Choroid plexus epithelial cell (primary cell): ENCODE data around the gene SH3PXD2A.

Experiments used
- DNase-seq: peaks from one replicate; pipeline ENCODE4 v3.0.0-alpha.2; 2010; ENCODE audit warnings: low read depth
- H3K4me3 ChIP-seq: 2 replicates; pipeline ENCODE4 v1.5.1; 2011; ENCODE audit warnings: low read depth, mild to moderate bottlenecking, control low read depth, low read length, moderate library complexity
- TF ChIP-seq, protein P1 (sequence below): conservative IDR thresholded peaks from 2 replicates; pipeline ENCODE4 v1.5.1; 2011; ENCODE audit warnings: low read depth, mild to moderate bottlenecking, control low read depth, inconsistent platforms, low read length, moderate library complexity

The SH3PXD2A gene

DNA sequence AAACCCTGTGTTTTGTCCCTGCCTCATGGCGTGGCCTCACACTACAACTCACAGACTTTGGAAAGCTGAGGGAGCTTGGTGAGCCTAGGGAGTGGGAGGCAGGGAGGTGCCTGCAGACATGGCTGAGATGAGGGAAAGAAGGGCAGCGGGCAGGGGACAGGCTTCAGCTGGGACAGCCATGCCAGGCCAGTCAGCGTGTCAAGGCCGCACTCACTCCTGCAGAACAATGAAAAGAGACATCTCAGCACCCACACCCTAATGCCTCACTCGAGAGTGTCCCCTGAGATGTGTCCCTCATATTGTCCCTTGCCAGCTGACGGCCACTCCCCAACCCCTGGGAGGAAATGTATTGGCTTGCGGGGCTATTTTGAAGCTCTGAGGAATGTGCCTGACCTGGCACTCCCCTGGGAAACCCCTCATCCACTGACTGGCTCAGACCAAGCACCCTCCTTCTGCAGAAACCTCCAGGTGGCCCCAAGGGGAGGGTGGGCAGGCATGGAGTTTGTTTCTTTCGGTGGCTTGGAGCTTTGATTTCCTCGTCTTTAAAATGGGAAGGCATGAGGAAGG, 31.6 kb downstream of the SH3PXD2A start:
- TF ChIP-seq, protein P1, sequence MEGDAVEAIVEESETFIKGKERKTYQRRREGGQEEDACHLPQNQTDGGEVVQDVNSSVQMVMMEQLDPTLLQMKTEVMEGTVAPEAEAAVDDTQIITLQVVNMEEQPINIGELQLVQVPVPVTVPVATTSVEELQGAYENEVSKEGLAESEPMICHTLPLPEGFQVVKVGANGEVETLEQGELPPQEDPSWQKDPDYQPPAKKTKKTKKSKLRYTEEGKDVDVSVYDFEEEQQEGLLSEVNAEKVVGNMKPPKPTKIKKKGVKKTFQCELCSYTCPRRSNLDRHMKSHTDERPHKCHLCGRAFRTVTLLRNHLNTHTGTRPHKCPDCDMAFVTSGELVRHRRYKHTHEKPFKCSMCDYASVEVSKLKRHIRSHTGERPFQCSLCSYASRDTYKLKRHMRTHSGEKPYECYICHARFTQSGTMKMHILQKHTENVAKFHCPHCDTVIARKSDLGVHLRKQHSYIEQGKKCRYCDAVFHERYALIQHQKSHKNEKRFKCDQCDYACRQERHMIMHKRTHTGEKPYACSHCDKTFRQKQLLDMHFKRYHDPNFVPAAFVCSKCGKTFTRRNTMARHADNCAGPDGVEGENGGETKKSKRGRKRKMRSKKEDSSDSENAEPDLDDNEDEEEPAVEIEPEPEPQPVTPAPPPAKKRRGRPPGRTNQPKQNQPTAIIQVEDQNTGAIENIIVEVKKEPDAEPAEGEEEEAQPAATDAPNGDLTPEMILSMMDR: no peak
- H3K4me3 ChIP-seq: no peak overlapping the region
- no peak for DNase-seq

DNA sequence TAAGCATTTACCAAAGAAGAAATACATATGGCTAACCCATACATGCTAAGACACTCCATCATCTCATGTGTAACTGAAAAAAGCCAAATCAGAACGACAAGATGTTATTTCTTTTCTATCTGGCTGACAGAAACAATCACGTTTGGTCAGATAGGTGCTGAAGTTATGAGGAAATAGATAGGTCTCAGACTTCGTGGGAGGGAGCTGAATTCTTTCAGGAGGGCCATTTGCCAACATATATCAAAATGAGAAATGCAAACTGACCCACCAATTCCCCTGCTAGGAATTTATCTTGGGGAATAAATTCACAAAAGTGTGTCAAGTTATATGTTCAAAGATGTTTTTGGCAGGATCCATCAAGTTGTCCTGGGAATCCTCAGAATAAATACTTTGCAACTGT, 32.6 kb downstream of the SH3PXD2A start:
- TF ChIP-seq, protein P1: no peak
- no peak overlapping the region for H3K4me3 ChIP-seq
- DNase-seq: no peak

DNA sequence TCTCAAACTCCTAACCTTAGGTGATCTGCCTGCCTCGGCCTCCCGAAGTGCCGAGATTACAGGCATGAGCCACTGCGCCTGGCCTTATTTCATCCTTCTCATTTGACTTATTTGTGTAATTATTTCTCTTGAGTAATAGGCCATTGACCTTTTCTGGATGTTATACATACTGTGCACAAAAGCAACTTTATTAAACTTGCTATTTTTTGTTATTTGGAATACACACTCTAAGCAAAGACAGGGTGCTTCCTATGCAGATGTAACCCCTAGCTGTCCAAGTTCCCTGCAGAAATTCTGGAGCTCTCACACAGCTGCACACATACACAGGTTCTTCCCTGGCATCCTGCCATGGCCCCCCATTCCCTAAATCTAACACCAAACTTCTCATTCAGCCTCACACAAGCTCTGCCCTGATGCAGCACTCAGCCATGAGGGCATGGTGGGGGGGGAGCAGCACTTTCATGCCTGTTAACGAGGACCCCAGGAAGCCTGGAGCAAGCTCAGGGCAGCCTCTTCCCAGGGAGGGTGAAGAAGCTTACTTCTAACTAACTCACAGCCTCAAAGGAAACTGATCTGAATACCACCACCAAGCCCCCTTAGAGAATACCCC, 33.2 kb downstream of the SH3PXD2A start:
- H3K4me3 ChIP-seq: no peak overlapping the region
- TF ChIP-seq, protein P1: no peak
- DNase-seq: no peak

DNA sequence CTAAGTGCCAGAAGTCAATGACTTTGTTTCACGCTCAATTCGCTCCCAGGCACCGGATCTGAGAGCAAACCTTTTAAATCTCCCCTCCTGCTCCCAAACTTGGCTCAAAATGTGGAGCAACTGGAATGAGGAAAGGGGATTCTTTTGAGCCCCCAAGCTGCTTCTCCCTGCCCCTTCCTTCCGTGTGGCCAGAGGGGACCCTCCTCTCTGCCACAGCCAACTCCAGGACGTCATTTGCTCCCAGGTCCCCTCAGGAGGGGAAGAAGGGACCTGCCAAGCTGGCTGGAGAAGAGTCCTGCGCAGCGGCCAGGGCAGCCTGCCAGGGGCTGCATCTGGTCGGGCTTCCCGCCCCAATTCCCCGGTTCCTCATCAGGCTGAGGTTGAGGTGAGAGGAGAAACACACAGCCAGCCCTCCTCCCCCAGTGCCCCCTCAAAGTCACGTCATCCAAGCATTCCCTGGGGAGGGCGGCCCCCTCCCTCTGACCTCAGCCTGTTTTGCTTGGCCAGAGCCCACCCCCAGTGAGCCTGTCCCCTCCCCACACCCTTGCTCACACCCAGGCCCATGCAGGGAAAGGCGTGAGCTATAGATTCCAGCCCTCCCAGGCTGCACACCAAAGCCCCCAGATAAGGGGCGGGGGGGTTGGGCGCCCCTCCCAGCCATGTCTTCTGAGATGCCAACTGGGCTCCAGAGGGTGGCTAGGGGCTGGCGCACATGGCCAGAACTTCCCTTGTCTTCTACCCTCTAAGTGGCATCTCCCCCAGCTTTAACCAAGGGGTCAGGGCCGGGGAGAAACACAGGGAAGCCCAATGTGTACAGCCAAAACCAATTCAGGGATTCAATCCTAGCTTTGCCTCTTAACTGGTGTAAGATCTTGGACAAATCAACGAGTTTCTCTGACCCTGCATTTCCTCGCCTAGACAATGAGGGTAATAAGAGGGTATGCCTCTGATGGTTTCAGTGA, 35.0 kb downstream of the SH3PXD2A start:
- TF ChIP-seq, protein P1: no peak
- DNase-seq: peak; percentile 36

DNA sequence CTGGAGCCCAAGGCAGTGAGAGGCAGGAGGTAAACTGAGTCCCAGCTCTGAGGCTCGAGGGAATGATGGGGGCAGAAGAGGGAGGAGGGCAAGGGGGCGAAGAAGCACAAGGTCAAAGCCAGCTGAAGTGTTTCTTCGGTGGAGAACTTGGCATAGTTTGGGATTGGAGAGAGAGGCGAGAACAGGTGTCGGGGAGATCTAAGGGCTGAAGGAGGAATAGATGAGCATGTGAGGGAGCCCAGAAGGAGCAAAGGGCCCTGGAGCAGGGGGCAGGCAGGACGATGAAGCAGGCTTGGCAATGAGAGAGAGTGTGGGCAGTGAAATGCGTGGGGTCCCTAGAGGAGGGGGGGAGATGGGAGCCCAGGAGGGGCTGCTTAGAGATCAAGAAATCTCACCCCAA, 35.9 kb downstream of the SH3PXD2A start:
- no peak for DNase-seq
- TF ChIP-seq, protein P1: no peak
- no peak overlapping the region for H3K4me3 ChIP-seq

More for the DNA sequence above, 35.0 kb downstream of the SH3PXD2A start:
- no peak overlapping the region for H3K4me3 ChIP-seq

DNA sequence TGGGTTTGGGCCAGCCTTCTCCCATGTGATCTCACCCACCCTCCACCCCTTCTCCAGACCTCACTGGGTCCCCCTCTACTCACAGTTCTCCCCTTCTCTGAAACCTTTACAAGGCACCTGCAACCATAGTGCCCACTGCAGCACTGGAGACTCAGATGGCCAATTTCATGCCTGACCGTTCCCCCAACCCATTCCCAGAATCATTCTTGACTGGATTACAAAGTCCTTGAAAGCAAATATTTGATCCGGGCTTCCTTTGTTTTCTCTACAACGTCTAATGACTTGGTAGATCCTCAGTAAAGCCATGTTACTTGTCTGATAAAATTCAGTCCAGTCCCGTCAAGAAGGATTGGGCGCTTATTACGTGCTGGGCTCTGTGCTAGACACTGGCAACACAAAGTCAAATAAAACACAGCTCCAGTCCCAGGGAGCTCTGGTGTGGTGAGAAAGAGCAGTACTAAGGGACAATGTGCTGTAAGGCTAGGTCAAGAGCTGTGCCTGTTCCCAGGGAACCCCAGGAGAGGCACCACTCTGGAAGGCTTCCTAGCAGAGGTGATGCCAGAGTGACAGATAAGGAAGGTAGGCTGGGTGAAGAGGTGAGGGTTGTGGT, 36.5 kb downstream of the SH3PXD2A start:
- DNase-seq: no peak
- no peak overlapping the region for H3K4me3 ChIP-seq
- TF ChIP-seq, protein P1: no peak
